WTC11 (cell line): ENCODE measurements around the gene ADAM33. TPM values are rescaled to one million over a fixed set of nuclear protein-coding genes. Genes with fewer than 3 reads are reported as not detected.

Experiments
- ATAC-seq: fragments of 200-7000 bp; cut with Tn5 transposase; 2 replicates; pipeline ENCODE4 v1.10.0; 2021; ENCODE audit warnings: mild to moderate bottlenecking, moderate library complexity
- CTCF ChIA-PET: fragments of 300-600 bp; sonication (Branson Sonifier 250); formaldehyde crosslinking; loops from one replicate; lab custom pipeline; 2021; ENCODE audit warnings: antibody characterized with exemption; lab: Charles Lee
- POLR2A ChIA-PET: fragments of 350-600 bp; sonication (Branson Sonifier 250); formaldehyde crosslinking; loops from one replicate; lab custom pipeline; 2021; ENCODE audit warnings: antibody characterized with exemption; lab: Charles Lee
- DNase-seq: peaks from one replicate; pipeline ENCODE4 v3.0.0; 2021; ENCODE audit warnings: low spot score
- H3K27ac Mint-ChIP-seq: 2 replicates; pipeline ENCODE4 v1.8.0; 2021; ENCODE audit warnings: mixed read lengths
- H3K27me3 Mint-ChIP-seq: 2 replicates; pipeline ENCODE4 v1.8.0; 2021; ENCODE audit warnings: low read depth, mild to moderate bottlenecking, moderate library complexity, mixed read lengths
- H3K36me3 Mint-ChIP-seq: 2 replicates; pipeline ENCODE4 v1.8.0; 2021; ENCODE audit warnings: mixed read lengths
- H3K4me1 Mint-ChIP-seq: 2 replicates; pipeline ENCODE4 v1.8.0; 2022; ENCODE audit warnings: mixed read lengths
- H3K4me3 Mint-ChIP-seq: 2 replicates; pipeline ENCODE4 v1.8.0; 2021; ENCODE audit warnings: mild to moderate bottlenecking, moderate library complexity, mixed read lengths
- H3K9me3 Mint-ChIP-seq: 2 replicates; pipeline ENCODE4 v1.8.0; 2021; ENCODE audit warnings: mixed read lengths
- AR ChIP-seq: fragments of 250-450 bp; sonication (Bioruptor Pico); IDR thresholded peaks from 2 replicates; pipeline ENCODE4 v1.9.0; 2021; ENCODE audit warnings: mild to moderate bottlenecking
- CDX4 ChIP-seq: fragments of 250-450 bp; sonication (Bioruptor Pico); IDR thresholded peaks from 2 replicates; pipeline ENCODE4 v1.9.0; 2021; ENCODE audit warnings: moderate library complexity, mild to moderate bottlenecking, inconsistent platforms, borderline replicate concordance
- CREM ChIP-seq: sonication (generic); formaldehyde crosslinking; IDR thresholded peaks from 2 replicates; pipeline ENCODE4 v1.8.1; 2022; ENCODE audit warnings: mild to moderate bottlenecking, missing genetic modification reagents, moderate library complexity
- ESRRA ChIP-seq: sonication (generic); formaldehyde crosslinking; IDR thresholded peaks from 2 replicates; pipeline ENCODE4 v1.8.1; 2022; ENCODE audit warnings: mild to moderate bottlenecking, missing genetic modification reagents, borderline replicate concordance
- GRHL2 ChIP-seq: fragments of 250-450 bp; sonication (Bioruptor Pico); IDR thresholded peaks from 2 replicates; pipeline ENCODE4 v1.8.0; 2022; ENCODE audit warnings: mild to moderate bottlenecking, moderate library complexity; ENCODE audit not compliant: insufficient replicate concordance, severe bottlenecking
- GTF2I ChIP-seq: fragments of 250-450 bp; sonication (Bioruptor Pico); conservative IDR thresholded peaks from 2 replicates; pipeline ENCODE4 v1.4.0; 2021; ENCODE audit warnings: mild to moderate bottlenecking
- HMGXB4 ChIP-seq: sonication (generic); formaldehyde crosslinking; IDR thresholded peaks from 2 replicates; pipeline ENCODE4 v1.8.1; 2023; ENCODE audit warnings: mild to moderate bottlenecking, moderate library complexity, missing genetic modification reagents
- JUN ChIP-seq: sonication (generic); formaldehyde crosslinking; IDR thresholded peaks from 2 replicates; pipeline ENCODE4 v1.8.0; 2023; ENCODE audit warnings: mild to moderate bottlenecking, missing genetic modification reagents
- MAX ChIP-seq: sonication (generic); formaldehyde crosslinking; IDR thresholded peaks from 2 replicates; pipeline ENCODE4 v1.8.0; 2022; ENCODE audit warnings: mild to moderate bottlenecking, missing genetic modification reagents
- NFE2L1 ChIP-seq: sonication (generic); formaldehyde crosslinking; IDR thresholded peaks from 2 replicates; pipeline ENCODE4 v1.8.1; 2023; ENCODE audit warnings: missing genetic modification reagents
- NFYB ChIP-seq: sonication (generic); formaldehyde crosslinking; conservative IDR thresholded peaks from 2 replicates; pipeline ENCODE4 v1.8.0; 2022; ENCODE audit warnings: low read depth, missing genetic modification reagents
- PRRX2 ChIP-seq: fragments of 250-450 bp; sonication (Bioruptor Pico); IDR thresholded peaks from 2 replicates; pipeline ENCODE4 v1.8.0; 2021; ENCODE audit warnings: mild to moderate bottlenecking
- RORB ChIP-seq: fragments of 250-450 bp; sonication (Bioruptor Pico); IDR thresholded peaks from 2 replicates; pipeline ENCODE4 v1.9.0; 2021; ENCODE audit warnings: mild to moderate bottlenecking
- SMAD3 ChIP-seq: sonication (generic); formaldehyde crosslinking; IDR thresholded peaks from 2 replicates; pipeline ENCODE4 v1.8.0; 2022; ENCODE audit warnings: missing genetic modification reagents, mild to moderate bottlenecking, borderline replicate concordance
- SOX15 ChIP-seq: fragments of 250-450 bp; sonication (Bioruptor Pico); IDR thresholded peaks from 2 replicates; pipeline ENCODE4 v1.9.0; 2021; ENCODE audit warnings: mild to moderate bottlenecking
- STAT6 ChIP-seq: sonication (generic); formaldehyde crosslinking; conservative IDR thresholded peaks from 2 replicates; pipeline ENCODE4 v1.8.1; 2023; ENCODE audit warnings: mild to moderate bottlenecking, low read depth, missing genetic modification reagents, moderate library complexity
- TEAD4 ChIP-seq: sonication (generic); formaldehyde crosslinking; IDR thresholded peaks from 2 replicates; pipeline ENCODE4 v1.8.0; 2022; ENCODE audit warnings: mild to moderate bottlenecking, missing genetic modification reagents
- ZNF219 ChIP-seq: sonication (generic); formaldehyde crosslinking; IDR thresholded peaks from 2 replicates; pipeline ENCODE4 v1.8.0; 2023; ENCODE audit warnings: missing genetic modification reagents, mild to moderate bottlenecking, borderline replicate concordance
- ZNF263 ChIP-seq: sonication (generic); formaldehyde crosslinking; IDR thresholded peaks from 2 replicates; pipeline ENCODE4 v1.8.1; 2022; ENCODE audit warnings: low read depth, mild to moderate bottlenecking, moderate library complexity, missing genetic modification reagents
- ZNF396 ChIP-seq: fragments of 250-450 bp; sonication (Bioruptor Pico); IDR thresholded peaks from 2 replicates; pipeline ENCODE4 v1.8.0; 2021; ENCODE audit warnings: mild to moderate bottlenecking, moderate library complexity, borderline replicate concordance
- ZNF512 ChIP-seq: sonication (generic); formaldehyde crosslinking; IDR thresholded peaks from 2 replicates; pipeline ENCODE4 v1.8.1; 2022; ENCODE audit warnings: missing genetic modification reagents, borderline replicate concordance
- total RNA-seq: library from RNA; stranded (reverse); gene quantifications from 3 replicates; pipeline ENCODE4 v1.2.3, GENCODE V29; 2021

The ADAM33 gene
- total RNA-seq, 1 experiment from 2014 or later: 5.3 TPM

- TF ChIP-seq MAX (CRISPR knock-in tag): no peak
- TF ChIP-seq ESRRA: no peak
- TF ChIP-seq NFE2L1 (CRISPR knock-in tag): no peak
- TF ChIP-seq, all 79 proteins: peak for 0
Observed at GRCh38 chr20:3678198-3678597, 3.6 kb downstream of the ADAM33 start (continued).

- H3K9me3 Mint-ChIP-seq: no peaks in the 10 kb centered on the region
- TF ChIP-seq RORB (no peak), MAX (CRISPR knock-in tag) (no peak), GTF2I (CRISPR knock-in tag) (no peak), PRRX2 (no peak), GRHL2 (CRISPR knock-in tag) (no peak), SOX15 (CRISPR knock-in tag) (no peak), ZNF512 (no peak), CDX4 (CRISPR knock-in tag) (no peak), SMAD3 (no peak), ZNF263 (no peak), JUN (CRISPR knock-in tag) (no peak), CREM (CRISPR knock-in tag) (no peak)
- POLR2A ChIA-PET: no interaction called here
- no peak for DNase-seq
- ATAC-seq: no peak
- CTCF ChIA-PET: interaction anchor here (0.6 to 3.5 kb wide), 15 partner anchors 10 to 177 kb away, joined by 3 to 106 read pairs (median 9); partner anchors contain the start of genes ADISSP and SIGLEC1
- no peaks in the 10 kb centered on the region for H3K36me3 Mint-ChIP-seq
- H3K4me1 Mint-ChIP-seq: peaks cover 30% of the 10 kb centered on the region
- H3K27ac Mint-ChIP-seq: no peak overlapping the region
- peaks cover 28% of the 10 kb centered on the region for H3K27me3 Mint-ChIP-seq
- H3K4me3 Mint-ChIP-seq: no peak overlapping the region
Observed at GRCh38 chr20:3677733-3678132, 4.1 kb downstream of the ADAM33 start.

- CTCF ChIA-PET: interaction anchor here (0.9 to 6.4 kb wide), 16 partner anchors 9 to 103 kb away, joined by 3 to 106 read pairs (median 8); partner anchors contain the start of genes ADISSP, HSPA12B and SIGLEC1
- Mint-ChIP-seq H3K27ac (no peak overlapping the region), H3K4me3 (no peak overlapping the region), H3K4me1 (peaks cover 23% of the 10 kb centered on the region), H3K9me3 (no peaks in the 10 kb centered on the region), H3K36me3 (no peaks in the 10 kb centered on the region), H3K27me3 (peaks cover 40% of the 10 kb centered on the region)
- DNase-seq: no peak
- no peak for ATAC-seq
- POLR2A ChIA-PET: no interaction called here
- no peak for TF ChIP-seq NFYB
- TF ChIP-seq ZNF219: no peak
- TF ChIP-seq TEAD4 (CRISPR knock-in tag): no peak
- no peak for TF ChIP-seq HMGXB4 (CRISPR knock-in tag)
- no peak for TF ChIP-seq AR
- TF ChIP-seq ZNF396: no peak
- TF ChIP-seq ZNF263: no peak; the same call in 1 of the 2 replicates
- TF ChIP-seq CREM (CRISPR knock-in tag): no peak
- TF ChIP-seq STAT6 (CRISPR knock-in tag): no peak
Observed at GRCh38 chr20:3674995-3675900, 6.6 kb downstream of the ADAM33 start.
